ENCODE results near the gene AGRN.

GRCh38 chr1:998995-999724, 20.8 kb upstream of the AGRN start:
- TF ChIP-seq FOXK2 (IDR thresholded peaks at IDR 0.05) (no peak), ELF4 (IDR thresholded peaks at IDR 0.05) (no peak), L3MBTL2 (conservative IDR thresholded peaks at IDR 0.05) (no peak)
